Urinary bladder (tissue), 4 donors: ENCODE results near the gene PYCARD. TPM values are rescaled to one million over a fixed set of nuclear protein-coding genes. Genes with fewer than 3 reads are reported as not detected.
A peak's percentile ranks its signal among the peaks of the same experiment; 100 is the strongest.
"Not testable (repeated sequence)": the region's sequence is repeated elsewhere in the genome, so short reads cannot be mapped to it uniquely, and the experiment has no call there.

Source experiments
- DNase-seq: peaks from one replicate; pipeline ENCODE4 v3.0.0-alpha.2; 2015; ENCODE audit errors: extremely low spot score
- H3K27ac ChIP-seq: one replicate; pipeline ENCODE4 v1.5.1; 2013; ENCODE audit warnings: low read depth, mild to moderate bottlenecking, moderate library complexity
- H3K36me3 ChIP-seq: one replicate; pipeline ENCODE4 v1.6.1; 2013; ENCODE audit warnings: mild to moderate bottlenecking, moderate library complexity; ENCODE audit not compliant: insufficient read depth
- H3K4me1 ChIP-seq: one replicate; pipeline ENCODE4 v1.6.1; 2013; ENCODE audit warnings: mild to moderate bottlenecking, moderate library complexity; ENCODE audit not compliant: insufficient read depth
- H3K4me3 ChIP-seq: one replicate; pipeline ENCODE4 v1.5.1; 2013; ENCODE audit warnings: low read depth, low read length
- WGBS: extraction: QIAGEN DNeasy Blood & Tissue Kit; methylation state at CpG from one replicate; pipeline ENCODE4 v1.1.7; 2013; 5-methylcytosine and 5-hydroxymethylcytosine counted together
- polyA plus RNA-seq: library from polyadenylated mRNA; stranded (reverse); fragments of 200-250 nt; gene quantifications from one replicate; pipeline ENCODE4 v1.2.3, GENCODE V29; 2013
- total RNA-seq: library from RNA; depleted of rRNA; stranded (reverse); fragments of >200 nt; gene quantifications from one replicate; pipeline ENCODE4 v1.2.3, GENCODE V29; 2014
- donor health status: healthy with polysubstance abuse.
- donor health status: healthy.

Gene PYCARD
- total RNA-seq = 21.7 TPM
- 34.9 TPM for polyA plus RNA-seq

DNA sequence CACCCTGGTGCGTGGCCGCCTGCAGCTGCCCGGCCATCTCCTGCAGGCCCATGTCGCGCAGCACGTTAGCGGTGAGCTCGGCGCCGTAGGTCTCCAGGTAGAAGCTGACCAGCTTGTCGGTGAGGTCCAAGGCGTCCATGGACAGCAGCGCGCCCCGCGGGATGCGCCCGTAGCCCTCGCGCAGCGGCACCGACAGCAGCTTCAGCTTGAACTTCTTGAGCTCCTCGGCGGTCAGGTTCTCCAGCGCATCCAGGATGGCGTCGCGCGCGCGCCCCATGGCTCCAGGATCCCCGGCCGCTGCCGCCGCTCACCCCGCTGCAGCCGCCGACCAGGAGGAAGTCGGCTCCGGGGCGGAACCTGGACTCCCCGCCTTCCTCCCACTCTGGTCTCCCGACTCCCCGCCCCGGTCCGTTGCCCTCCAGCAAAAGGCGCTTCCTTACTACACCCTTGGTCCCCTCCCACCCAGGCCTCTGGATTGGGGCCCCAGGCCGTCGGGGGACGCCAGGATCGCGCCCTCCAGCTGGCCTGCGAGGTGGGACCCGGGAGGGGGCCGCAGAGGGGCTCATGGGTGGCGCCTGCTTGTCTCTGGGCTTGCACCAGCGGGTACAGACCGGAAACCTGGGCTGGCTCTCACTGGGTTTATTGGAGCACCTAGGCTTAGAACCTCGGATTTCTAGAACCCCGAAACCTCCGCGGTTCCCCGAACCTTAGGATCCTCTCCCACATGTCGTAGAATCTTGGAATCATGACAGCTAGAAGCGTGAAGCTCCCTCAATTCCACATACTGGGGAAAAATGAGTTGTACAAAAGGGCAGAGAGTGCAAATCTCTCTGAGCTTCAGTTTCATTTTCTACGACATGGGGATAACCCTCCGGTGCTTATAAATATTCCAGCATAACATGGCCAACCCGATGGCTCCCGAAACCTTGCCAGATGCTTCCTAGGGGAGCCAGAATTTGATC, at the start of gene PYCARD:
Gene PYCARD (minus strand): TSS at position 347 of the 962 bp plus-strand sequence. CDS start 70 bp downstream, at position 277.
- Histone ChIP-seq H3K36me3 (no peaks in the 10 kb centered on the region), H3K4me1 (no peaks in the 10 kb centered on the region), H3K27ac (peak within 1 kb of the TSS; percentile 69), H3K4me3 (peak within 1 kb of the TSS; percentile 88)
- no peak for DNase-seq
- whole genome bisulfite sequencing = 3% methylated on average over 69 of the region's 69 CpGs

DNA sequence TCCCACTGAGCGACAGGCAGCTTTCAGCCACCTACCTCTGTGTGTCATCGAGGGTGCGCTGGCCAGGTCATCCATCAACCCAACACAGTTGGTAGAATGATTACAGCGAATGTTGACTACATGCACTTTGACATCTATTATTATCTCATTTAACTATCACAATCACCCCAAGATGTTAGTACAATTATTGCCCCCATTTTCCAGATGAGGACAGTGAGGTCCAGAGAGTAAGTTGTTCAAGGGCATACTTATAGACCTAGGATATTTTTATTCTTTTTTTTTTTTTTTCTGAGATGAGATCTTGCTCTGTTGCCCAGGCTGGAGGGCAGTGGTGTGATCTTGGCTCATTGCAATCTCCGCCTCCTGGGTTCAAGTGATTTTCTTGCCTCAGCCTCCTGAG, 48.9 kb upstream of the PYCARD start:
- no peak for DNase-seq
- no peak overlapping the region for H3K4me3 ChIP-seq
- 95% methylated on average over 5 of the region's 5 CpGs for WGBS
- no peaks in the 10 kb centered on the region for H3K36me3 ChIP-seq
- H3K27ac ChIP-seq = no peak overlapping the region
- no peaks in the 10 kb centered on the region for H3K4me1 ChIP-seq

DNA sequence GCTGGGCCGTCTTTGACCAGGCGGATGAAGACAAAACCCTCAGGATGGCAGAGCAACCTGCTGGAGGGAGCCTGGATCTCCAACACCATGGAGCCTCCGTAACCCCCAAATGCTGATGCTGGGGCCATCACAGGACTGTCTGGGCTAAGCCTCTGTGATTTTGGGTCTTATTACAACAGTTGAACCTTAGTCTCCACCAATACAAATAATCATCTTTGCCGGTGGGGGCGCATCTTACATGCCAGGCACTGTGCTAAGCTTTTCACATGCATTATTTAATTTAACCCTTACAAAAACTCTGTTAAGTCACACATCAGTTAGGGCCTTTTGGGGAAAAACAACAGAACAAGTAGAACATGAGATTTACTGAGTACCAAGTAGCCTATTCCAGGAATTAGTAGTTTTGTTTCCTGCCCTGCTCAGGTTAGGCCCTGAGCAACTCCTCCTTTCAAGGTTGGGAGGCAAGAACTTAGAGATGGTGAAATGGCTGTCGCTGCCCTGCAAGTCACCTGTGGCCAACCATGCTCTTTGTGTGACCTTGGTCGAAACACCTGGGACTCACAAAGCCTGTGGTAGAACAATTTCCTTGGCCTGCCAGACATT, 48.3 kb upstream of the PYCARD start:
- DNase-seq = no peak
- Histone ChIP-seq H3K4me1 (no peaks in the 10 kb centered on the region), H3K27ac (no peak overlapping the region), H3K4me3 (no peak overlapping the region), H3K36me3 (no peaks in the 10 kb centered on the region)
- 90% methylated on average over 7 of the region's 7 CpGs for WGBS

DNA sequence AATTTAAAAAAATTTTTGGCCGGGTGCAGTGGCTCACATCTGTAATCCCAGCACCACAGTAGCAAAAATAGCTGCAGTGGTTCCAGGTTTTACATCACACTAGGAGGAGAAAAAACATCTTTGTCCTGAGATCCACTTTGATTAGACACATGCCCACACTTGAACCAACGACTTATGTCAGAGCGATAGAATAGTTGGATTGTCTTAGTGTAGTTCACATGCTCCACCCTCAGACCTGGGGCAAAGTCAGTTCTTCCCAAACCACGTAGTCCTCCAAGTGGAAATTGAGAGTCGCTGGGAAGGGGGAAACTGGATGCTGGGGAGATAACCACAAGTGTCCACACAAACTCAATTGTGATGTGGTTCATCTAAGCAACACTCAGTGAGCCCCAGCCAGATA, 45.8 kb upstream of the PYCARD start:
- Histone ChIP-seq H3K4me1 (no peaks in the 10 kb centered on the region), H3K27ac (no peak overlapping the region), H3K4me3 (no peak overlapping the region), H3K36me3 (no peaks in the 10 kb centered on the region)
- no peak for DNase-seq
- WGBS = 78% methylated on average over 5 of the region's 5 CpGs

DNA sequence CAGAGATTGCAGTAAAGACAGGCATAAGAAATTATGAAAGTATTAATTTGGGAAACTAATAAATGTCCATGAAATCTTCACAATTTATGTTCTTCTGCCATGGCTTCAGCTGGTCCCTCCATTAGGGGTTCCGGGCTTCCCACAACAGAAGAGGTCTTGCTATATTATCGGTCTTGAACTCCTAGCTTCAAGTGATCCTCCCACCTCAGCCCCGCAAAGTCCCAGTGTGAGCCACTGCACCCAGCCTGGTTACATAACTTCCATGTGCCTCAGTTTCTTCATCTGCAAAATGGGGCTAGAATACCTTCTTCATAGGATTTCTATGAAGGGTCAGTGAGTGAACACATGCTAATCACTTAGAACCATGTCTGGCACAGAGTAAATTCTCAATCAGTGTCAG, 43.7 kb upstream of the PYCARD start:
- WGBS = 89% methylated on average over 3 of the region's 3 CpGs
- DNase-seq = no peak
- Histone ChIP-seq H3K27ac (no peak overlapping the region), H3K4me1 (no peaks in the 10 kb centered on the region), H3K36me3 (no peaks in the 10 kb centered on the region), H3K4me3 (no peak overlapping the region)

DNA sequence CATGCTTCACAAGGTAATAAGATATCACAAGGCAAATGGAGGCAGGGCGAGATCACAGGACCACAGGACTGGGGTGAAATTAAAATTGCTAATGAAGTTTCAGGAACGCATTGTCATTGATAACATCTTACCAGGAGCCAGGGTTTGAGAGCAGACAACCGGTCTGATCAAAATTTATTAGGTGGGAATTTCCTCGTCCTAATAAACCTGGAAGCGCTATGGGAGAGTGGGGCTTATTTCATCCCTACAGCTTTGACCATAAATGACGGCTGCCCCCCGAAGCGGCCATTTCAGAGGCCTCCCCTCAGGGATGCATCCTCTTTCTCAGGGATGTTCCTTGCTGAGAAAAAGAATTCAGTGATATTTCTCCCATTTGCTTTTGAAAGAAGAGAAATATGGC, 43.0 kb upstream of the PYCARD start:
- H3K4me1 ChIP-seq, H3K36me3 ChIP-seq, H3K4me3 ChIP-seq, H3K27ac ChIP-seq, DNase-seq: not testable (repeated sequence)
- WGBS = 26% methylated on average over 8 of the region's 8 CpGs

DNA sequence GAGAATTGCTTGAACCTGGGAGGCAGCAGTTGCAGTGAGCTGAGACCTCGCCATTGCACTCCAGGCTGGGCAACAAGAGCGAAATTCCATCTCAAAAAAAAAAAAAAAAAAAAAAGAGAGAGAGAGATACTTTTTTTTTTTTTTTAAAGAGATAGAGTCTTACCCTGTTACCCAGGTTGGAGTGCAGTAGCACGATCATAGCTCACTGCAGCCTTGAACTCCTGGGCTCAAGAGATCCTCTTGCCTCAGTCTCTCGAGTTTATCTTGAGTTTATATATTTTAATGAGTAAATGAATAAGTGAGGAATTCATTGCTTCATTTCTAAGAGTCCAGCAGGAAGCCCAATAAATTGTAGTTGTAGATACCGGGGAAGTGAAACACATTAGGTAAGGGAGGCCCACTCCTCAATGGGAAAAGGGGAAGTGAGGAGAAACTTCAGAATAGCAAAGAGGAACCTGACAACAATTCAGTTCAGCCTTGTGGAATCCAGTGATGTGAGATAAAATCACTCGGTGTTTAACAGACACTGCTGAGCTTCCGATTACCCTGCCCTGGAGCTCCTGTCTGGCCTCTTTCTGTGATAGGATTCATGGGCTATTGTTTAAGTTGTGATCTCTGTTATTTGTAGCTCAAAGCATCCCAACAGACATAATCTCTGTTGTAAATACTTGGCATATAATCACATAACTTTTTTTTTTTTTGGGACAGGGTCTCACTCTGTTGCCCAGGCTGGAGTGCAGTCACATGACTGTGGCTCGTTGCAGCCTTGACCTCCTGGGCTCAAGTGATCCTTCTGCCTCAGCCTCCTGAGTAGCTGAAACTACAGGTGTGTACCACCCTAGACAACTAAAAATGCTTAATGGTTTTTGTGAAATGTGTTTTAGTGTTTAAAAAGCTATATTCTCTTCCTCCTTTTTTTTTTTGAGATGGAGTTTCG, 41.4 kb upstream of the PYCARD start:
- Histone ChIP-seq H3K4me3 (no peak overlapping the region), H3K27ac (no peak overlapping the region), H3K36me3 (no peaks in the 10 kb centered on the region), H3K4me1 (no peaks in the 10 kb centered on the region)
- WGBS = 54% methylated on average over 9 of the region's 9 CpGs
- no peak for DNase-seq

DNA sequence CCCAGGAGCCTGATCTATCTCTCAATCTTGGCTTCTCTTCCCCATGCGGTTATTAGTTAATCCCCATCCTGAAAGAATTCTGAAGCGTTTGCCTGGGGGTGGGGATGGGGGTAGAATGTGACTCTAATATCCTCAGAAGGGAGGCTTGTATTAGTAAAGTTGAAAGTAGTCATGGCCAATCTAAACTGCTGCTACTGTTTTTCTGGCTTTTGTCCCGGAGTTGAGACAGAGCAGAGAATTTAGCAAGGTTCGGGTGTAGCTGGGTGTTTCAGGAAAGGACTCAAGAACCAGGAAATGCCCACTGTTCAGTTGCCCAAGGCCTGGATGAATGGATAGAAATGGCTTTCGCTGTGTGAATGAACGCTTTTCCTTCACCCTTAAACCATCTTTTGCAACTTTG, 39.6 kb upstream of the PYCARD start:
- Histone ChIP-seq H3K4me3 (no peak overlapping the region), H3K4me1 (no peaks in the 10 kb centered on the region), H3K36me3 (no peaks in the 10 kb centered on the region), H3K27ac (no peak overlapping the region)
- no peak for DNase-seq
- WGBS = 51% methylated on average over 6 of the region's 6 CpGs

DNA sequence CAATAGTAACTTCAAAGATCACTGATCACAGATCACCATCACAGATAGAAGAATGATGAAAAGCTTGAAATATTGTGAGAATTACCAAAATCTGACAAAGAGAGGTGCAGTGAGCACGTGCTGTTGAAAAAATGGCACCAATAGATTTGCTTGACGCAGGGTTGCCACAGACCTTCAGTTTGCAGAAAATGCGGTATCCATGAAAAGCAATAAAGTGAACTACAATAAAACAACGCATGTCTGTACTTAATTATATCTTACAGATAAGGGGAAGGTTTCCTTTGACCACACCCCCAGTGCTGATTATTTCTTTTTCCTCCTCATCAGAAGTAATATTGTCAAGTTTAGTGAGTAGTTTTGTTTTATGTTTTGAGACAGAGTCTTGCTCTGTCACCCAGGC, 35.5 kb upstream of the PYCARD start:
- no peaks in the 10 kb centered on the region for H3K36me3 ChIP-seq
- H3K4me1 ChIP-seq = no peaks in the 10 kb centered on the region
- no peak overlapping the region for H3K4me3 ChIP-seq
- no peak for DNase-seq
- WGBS = 53% methylated on average over 4 of the region's 4 CpGs
- H3K27ac ChIP-seq = no peak overlapping the region

DNA sequence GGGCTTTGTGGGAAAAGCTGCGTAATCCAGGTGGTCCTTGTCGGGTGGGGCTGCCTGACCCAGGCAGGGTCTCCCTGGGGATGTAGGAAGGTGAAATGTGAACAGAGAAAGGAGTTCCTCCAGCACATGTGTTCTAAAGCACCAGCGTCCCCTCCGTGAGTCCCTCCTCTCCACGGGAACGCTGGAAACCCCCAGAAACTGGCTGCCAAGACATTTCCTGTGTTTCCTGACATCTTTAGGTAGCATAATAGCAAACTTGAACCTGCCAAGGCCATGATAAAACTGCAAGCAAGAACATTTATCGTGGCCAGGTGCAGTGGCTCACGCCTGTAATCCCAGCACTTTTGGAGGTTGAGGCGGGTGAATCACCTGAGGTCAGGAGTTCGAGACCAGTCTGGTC, 26.9 kb upstream of the PYCARD start:
- DNase-seq = no peak
- H3K27ac ChIP-seq = no peak overlapping the region
- no peaks in the 10 kb centered on the region for H3K4me1 ChIP-seq
- no peaks in the 10 kb centered on the region for H3K36me3 ChIP-seq
- WGBS = 53% methylated on average over 10 of the region's 10 CpGs
- H3K4me3 ChIP-seq = no peak overlapping the region

DNA sequence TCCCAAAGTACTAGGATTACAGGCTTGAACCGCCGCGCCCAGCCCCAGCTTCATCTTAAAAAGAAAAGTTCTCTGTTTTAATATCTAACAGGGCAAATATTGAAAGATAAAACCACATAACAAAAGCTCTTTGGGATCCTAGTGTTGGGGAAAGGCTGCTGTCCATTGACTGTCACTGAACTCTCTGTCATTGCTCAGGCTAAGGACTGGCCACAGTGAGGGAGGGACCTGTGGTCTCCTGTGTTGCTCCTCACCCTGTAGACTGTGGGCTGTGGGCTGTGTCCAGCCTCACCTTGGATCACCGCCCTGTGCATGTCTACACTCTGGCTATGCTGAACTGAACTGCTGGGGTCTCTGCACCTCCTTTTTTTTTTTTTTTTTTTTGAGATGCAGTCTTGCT, 25.6 kb upstream of the PYCARD start:
- DNase-seq = no peak
- H3K27ac ChIP-seq = no peak overlapping the region
- WGBS = 97% methylated on average over 4 of the region's 4 CpGs
- no peak overlapping the region for H3K4me3 ChIP-seq
- no peaks in the 10 kb centered on the region for H3K4me1 ChIP-seq
- no peaks in the 10 kb centered on the region for H3K36me3 ChIP-seq

DNA sequence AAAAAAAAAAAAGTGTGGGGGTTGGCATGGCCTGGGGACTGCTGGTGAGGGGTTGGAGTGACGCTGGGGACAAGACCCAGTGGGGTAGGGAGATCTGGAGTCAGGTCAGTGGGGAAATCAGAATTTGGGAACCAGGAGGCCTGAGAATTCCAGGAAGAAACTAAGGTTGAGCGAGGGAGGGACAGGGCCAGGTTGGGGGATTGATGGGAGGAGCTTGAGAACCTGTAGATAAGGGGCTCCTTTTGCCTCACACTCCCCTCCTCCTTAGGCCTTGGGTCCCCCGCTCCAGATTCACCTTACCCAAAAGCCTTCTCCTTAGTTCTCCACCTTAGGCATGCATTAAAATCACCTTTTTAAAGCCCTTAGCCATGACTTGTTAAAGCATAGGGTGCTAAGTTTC, 22.6 kb upstream of the PYCARD start:
- Histone ChIP-seq H3K36me3 (no peaks in the 10 kb centered on the region), H3K27ac (no peak overlapping the region), H3K4me1 (no peaks in the 10 kb centered on the region), H3K4me3 (no peak overlapping the region)
- no peak for DNase-seq
- 94% methylated on average over 3 of the region's 3 CpGs for WGBS

DNA sequence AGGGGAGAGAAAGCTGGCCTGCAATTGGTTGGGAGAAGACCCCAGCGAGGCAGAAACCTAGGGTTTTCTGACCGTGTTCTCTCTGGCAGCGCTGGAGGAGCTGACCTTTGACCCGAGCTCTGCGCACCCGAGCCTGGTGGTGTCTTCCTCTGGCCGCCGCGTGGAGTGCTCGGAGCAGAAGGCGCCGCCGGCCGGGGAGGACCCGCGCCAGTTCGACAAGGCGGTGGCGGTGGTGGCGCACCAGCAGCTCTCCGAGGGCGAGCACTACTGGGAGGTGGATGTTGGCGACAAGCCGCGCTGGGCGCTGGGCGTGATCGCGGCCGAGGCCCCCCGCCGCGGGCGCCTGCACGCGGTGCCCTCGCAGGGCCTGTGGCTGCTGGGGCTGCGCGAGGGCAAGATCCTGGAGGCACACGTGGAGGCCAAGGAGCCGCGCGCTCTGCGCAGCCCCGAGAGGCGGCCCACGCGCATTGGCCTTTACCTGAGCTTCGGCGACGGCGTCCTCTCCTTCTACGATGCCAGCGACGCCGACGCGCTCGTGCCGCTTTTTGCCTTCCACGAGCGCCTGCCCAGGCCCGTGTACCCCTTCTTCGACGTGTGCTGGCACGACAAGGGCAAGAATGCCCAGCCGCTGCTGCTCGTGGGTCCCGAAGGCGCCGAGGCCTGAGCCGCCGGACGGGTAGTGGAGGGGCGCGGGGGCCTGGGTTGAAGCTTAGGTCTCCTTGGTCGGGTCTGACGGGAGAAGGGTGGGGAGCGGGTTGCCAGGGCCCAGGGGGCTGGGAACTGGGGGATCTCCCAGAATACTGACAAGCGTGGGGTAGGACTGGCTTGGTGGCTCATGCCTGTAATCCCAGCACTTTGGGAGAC, 21.8 kb upstream of the PYCARD start:
- Histone ChIP-seq H3K4me3 (no peak overlapping the region), H3K36me3 (no peaks in the 10 kb centered on the region), H3K27ac (no peak overlapping the region), H3K4me1 (no peaks in the 10 kb centered on the region)
- 77% methylated on average over 80 of the region's 80 CpGs for WGBS
- DNase-seq = no peak
